ENCODE results near the gene PRKCE.

The PRKCE gene

DNA sequence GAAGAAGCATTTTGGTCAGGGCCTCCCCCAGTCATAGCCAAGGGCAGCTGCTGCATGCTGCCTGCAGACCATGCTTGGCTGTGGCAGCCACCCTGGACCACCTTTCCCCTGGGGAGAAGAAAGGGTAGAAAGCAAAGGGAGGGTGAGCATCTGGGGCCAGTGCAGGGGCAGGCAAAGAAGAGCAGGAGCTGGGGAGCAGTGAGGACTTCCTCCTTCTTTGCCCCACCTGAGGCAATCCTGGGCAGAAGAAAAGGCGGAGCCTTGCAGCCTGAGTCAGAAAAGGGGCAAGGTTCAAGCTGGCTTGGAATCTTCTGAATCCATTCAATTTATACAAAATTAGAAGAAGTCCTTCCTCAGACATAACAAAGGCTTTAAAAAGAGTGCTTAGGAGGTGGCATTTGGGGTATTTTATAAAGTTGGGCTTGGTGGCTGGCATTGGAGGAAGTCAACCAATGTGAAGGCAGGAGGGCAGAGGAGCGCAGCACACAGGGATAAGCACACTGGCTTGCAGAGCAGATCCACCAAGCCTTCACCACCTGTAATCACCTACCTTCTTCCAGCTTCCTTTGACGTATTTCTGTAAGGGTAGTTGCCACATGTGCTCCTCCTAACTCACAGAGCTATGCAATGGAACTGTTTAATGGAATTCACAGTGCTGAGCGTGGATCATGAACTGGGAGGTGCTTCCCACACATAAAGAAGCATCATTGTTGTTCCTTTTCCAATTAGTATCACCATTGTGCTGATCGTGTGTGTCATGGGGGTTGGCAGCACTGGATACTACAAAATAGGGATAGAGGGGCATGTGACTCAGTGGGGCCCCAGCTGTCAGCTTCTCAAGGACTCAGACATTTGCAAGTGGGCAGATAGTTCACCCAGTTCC is 491.3 kb downstream of the PRKCE start:
- DNase-seq (ENCODE audit: low read depth, low spot score): no peak

DNA sequence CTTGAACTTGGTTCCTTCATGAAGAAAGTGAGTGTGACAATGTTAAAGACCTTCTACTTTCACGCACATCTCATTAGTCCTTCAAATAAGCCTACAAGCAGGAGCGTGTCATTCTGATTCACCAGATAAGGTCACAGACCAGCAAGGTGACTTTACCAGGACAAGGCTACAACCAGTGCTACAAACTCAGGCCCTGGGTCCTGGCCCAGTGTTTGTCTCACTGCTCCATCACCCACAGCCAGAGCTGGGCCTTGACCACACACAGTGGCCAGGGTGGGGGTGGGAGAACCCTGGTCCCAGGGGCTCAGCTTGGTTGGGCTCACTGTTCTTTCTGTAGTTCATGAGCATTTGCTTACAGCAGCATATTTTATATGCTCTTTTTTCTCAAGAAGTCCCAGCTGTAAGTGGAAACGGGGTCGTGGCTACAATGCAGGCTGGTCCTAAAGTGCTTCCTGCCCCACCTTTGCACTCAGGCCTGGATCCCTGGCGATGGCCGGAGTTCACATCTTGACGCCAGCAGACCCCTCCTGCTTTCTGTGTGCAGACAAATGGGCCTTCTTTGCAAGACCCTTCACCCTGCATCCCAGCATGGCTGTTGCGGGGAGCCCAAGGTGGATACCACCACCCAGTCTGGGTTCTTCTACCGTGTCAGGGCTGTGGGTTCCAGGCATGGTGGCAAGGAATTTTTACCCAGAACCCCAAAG is 492.1 kb downstream of the PRKCE start:
- DNase-seq (ENCODE audit: low read depth, low spot score): no peak

DNA sequence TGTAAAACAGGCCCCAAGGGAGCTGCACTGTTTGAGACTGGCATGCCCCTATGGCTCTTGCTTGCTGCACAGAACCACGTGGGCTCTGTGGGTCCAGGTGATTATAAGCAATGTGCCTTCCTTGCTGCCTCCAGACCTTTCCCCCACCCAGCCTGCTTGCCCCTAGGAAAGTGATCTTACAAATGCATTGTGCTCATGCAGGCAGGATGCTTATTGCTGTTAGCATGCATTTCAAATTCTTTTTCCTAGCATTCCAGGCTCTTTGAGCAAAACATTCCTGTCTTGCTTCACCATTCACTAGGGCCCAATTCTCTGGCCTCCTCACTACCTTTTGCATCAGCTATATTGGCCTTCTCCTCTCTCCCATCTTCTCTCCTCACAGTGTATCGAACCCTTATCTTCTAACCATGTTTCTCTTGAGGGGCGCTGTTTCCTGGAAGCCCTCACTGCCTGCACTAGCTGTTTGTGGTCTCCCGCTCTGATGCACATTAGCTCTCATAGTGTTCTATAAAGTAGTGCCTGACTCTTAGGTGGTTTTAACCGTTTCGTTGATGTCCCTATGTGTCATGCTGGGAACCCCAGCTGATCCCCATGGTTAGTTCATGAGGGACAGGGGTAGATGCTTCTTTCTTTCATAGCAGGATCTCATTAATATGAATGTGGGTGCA is 492.8 kb downstream of the PRKCE start:
- DNase-seq (ENCODE audit: low read depth, low spot score): no peak

DNA sequence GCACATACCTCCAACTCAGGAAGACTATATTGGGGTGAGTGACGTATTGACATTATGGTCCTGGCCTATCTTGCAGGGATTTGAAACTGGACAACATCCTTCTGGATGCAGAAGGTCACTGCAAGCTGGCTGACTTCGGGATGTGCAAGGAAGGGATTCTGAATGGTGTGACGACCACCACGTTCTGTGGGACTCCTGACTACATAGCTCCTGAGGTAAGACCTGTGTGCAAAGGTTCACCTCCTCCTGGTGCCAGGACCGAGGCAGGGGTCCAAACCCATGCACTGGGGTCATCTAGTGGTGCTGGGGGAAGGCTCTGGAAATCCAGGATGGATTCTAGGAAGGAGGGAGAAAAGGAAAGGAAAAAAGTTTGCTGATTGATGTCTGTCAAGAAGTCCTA is 493.5 kb downstream of the PRKCE start:
- DNase-seq (ENCODE audit: low read depth, low spot score): no peak

DNA sequence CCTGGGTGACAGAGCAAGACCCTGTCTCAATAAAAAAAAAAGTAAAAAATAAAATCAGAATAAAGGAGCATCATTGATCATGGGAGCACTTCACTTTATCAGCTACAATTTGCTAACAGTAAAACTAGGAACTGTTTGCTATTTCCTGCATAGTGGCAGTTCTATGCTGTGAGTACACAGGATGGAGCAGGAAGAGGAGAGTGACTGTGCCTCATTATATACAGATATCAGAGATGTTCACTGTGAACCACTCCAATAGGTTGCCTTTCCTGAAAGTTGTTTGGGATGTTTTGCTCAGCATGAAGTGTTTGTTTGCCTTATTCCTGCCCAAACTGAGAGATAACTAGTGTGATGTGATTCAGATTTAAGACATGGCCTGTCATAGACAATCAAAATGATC is 494.4 kb downstream of the PRKCE start:
- no peak for DNase-seq (ENCODE audit: low read depth, low spot score)

DNA sequence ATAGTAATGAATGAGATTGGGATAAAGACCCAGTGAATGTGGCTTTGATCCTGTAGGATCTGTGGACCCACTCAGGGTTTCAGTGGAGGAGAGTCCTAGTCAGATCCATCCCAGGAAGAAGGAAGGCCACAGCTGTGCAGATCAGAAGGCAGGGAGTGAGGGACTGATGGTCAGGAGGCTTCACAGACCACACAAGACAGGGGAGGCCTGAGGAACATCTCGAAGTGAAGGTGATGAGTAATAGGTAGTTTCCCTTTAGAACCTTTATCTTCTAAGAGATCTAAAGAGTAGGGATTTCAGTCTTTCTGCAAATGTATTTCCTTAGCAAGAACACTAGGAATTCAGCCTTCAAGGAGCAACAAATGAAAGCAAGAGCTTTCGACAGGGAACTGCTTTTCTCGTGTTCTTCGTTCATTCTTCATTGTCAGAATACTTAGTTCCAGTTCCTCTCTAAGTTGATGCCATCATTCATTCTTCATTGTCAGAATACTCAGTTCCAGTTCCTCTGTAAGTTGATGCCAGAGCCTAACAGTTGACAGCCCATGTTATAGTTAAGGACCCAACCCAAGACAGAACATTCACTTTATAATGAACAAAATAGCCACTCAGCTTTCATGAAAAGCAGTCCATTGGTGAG is 495.5 kb downstream of the PRKCE start:
- DNase-seq (ENCODE audit: low read depth, low spot score): no peak

DNA sequence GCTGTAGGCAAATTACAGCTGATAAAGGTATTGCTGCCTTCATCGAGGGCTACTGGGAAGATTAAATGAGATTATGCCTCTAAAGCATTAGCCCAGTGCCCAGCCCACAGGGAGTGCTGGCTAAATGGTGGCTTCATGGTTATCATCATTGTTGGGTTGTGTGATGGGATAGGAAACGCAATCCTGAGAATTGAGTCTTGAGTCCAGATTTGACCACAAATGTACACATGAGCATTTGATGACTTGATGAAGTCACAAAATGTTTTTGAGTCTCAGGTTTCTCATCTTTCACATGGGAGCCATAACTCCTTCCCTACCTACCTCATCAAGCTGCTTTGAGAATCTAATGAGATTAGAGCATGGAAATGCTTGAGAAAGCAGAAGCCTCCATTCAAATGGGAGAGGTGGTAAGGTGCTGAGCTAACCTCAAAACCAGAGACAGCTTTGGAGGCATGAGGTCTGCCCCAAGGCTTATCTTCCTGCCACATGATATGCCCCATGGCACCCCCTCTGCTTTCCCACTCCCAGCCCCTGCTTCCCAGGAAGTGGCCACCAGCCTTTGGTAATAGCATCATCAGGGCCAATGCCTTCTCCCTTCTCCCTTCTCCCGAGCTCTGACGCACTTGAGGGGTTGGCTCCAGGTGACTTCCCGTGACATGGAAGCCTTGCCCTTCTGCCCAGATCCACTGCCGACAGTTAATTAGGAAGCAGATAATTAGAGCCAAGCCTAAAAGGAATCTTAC is 496.3 kb downstream of the PRKCE start:
- DNase-seq (ENCODE audit: low read depth, low spot score): no peak

DNA sequence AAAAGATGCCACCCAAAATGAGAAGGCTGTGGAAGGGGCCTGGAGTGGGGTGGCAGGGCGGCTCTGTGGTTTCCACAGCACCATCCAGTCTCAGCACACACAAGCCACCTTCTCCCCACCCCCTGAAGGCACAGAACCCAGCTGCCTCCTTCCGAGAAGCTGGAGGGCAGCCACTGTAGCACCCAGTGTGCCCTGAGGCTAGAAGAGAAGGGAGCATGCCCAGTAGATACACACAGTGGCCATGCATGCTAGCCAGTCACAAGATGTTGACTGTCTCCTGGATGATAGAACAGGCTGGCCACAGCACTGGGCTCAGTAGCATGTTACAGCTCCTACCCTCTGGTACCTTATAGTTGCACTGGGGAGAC is 496.9 kb downstream of the PRKCE start:
- no peak for DNase-seq (ENCODE audit: low read depth, low spot score)

DNA sequence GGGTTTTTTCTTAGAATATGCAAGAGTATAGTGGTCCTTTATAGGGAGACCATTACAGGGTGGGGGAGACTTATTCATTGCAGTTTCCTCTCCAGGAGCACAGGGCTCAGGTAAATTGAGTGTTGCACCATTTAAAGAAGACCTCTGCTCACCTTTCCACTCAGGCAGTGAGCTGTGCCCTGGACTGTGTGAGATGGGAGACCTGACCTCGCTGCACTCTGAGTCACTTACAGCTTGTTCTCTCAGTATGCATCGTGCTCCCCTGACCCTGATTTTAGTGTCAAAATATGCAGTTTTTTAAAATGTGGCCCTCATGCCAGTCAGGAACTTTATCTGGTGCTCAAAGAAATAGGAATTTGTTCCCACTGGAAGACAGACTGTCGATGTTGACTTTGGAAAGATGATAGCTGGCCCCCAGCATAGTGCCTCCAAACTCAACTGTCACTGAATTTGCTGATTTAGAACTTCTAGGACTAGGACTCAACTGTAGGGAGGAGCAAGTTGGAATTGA is 499.0 kb downstream of the PRKCE start:
- DNase-seq (ENCODE audit: low read depth, low spot score): no peak

DNA sequence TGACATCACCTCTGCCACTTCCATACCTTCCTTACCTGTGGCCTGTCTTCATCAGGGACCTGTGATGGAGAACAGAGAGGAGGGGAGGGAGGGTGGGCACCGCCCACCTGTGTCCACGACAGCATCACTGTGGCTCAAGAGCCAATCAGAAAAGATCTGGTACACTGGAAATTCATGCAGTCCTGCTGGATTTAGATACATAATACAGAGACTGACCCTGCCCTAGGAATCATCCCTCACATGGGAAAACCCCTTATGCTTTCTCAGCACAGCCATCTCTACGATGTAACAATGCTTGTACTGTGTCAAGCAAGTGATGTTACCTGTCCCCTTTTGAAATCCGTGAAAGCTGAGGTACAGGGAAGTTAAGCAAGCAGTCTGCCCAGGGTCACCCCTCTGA is 500.1 kb downstream of the PRKCE start:
- DNase-seq (ENCODE audit: low read depth, low spot score): no peak

DNA sequence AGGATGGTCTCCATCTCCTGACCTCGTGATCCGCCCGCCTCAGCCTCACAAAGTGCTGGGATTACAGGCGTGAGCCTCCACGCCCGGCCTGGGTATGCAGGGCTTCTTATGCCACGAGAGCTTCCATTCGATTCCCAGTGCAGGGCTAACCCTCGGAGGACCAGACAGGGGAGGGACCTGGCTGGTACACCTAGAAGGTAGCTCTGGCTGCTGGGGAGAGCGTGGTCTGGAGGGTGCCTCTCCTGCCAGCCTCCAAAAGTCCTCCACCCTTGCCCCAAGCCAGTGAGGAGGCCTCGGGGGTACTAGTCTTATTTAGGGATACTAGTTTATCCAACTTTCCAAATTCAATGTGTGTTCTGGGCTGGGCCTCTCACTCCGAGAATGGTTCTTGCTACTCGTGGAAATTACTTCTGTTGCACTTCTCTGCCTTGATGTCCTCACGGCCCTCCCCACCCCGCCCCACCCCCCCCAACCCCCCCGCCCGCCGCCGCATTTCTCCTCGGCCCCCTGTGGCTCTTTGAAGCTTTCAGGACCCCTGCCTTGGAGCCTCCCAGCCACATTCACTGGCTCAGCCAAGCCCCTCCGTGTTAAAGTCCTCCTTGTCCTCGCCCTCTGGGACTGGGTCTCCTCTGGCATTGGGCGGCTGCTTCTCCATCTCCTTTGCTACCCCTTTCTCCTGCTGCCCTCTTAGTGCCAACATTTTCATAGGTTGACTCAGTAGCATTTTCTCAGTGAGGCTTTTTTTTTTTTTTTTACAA is 502.7 kb downstream of the PRKCE start:
- DNase-seq (ENCODE audit: low read depth, low spot score): no peak

DNA sequence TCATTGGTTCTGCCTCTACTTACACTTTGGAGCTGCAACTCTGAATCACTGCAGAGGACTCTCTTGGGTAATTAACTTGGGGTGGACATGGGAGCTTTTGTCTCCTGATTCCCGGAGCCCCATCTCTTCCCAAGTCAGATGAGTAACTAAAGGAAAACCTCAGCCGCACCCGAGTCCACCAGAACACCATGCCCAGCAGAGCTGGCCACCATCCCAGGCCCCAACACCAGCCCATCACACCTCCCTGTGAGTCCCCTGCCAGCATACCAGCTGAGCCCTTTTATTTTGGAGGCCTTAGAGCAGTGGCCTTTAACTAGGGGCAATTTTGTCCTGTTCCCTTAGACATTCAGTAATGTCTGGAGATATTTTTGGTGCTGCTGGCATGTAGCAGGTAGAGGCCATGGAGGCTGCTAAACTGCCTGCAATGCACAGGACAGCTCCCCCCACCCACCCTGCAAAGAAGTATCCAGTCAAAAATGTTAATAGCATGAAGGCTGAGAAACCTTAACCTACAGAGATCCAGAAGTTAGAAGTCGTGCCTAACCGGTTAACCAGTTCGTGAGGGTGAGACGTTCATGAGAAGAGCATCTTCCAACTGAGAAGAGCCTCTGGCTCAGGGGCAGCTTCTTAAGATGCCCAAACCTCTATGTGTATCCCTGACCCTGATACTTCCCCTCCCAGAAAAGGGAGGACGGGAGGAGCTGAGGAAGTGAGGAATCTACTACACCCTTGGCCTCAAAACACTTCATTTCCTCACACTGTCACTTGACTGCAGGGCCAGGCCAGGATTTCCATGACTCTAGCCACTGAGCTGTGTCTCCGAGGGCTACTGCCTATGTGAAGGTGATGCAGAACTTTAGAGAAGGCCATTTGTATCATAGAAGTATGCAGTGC is 505.8 kb downstream of the PRKCE start:
- no peak for DNase-seq (ENCODE audit: low read depth, low spot score)

DNA sequence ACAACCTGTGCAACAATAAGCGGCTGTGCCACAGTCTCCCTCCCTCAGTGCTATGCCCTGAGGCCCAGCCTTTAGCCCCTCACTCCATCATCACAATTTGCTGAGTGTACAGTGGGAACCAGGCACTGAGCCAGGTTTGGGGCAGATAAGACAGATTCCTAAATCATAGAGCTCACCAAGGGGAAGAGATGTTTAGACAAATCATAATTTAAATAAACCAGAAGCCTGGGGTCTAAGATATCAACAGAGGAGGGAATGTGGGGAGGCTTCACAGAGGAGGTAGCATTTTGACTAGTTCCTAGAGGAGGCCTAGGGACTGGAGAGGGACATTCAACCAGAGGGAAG is 506.5 kb downstream of the PRKCE start:
- peak; percentile 26 for DNase-seq (ENCODE audit: low read depth, low spot score)

DNA sequence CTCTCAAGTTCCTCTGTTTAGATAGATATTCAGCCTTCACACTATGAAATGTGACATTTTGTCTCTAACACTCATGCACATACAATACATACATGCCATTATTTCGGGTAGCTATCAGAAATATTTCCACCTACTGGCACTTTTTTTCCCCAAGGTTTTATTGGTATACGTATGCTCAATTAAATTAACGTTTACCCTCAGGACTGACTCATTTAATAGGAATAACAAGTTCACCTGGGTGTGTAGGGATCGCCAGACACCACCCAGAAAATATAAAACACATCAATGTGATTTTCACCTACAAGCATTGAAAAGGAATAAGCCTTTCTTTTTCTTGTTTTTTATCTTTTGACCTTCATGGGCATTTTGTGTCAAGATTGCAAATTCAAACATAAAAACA is 507.2 kb downstream of the PRKCE start:
- DNase-seq (ENCODE audit: low read depth, low spot score): no peak

DNA sequence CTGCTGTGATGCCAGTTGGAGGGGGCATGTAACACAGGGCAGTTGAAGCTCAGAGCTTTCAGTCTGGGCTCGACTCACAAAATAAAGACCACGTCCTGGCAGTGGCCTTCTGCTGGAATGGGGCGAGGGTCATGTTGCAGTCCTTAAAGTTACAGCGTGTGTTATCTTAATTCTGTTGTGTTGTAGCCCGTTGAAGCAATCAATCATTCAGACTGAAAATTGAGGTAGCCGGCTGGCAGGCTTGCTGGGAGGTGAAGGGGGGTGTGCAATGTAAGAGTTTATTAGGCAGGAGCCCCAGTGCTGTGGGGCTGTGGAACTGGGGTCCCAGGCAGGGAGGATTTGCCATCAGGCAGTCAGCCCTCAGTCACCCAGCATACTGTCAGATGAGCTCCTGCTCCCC is 508.9 kb downstream of the PRKCE start:
- no peak for DNase-seq (ENCODE audit: low read depth, low spot score)

DNA sequence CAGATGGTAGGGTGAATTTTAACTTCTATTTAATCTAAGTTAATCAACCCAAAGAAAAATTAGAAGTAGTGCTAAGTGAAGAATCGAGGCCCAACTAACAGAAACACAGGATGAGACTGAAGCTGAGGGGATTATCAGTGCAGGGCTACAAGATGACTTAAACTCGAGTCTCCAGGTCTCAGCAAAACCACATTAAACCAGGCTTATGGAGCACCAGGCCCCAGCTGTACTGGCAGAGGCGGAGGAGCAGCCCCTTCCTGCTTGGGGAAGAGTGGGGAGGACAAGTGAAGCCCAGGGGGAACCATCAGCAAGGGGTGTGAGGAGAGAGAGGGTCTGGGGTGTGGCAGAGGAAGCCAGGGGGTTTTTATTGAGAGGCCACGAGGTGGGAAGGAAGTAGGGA is 509.8 kb downstream of the PRKCE start:
- no peak for DNase-seq (ENCODE audit: low read depth, low spot score)

DNA sequence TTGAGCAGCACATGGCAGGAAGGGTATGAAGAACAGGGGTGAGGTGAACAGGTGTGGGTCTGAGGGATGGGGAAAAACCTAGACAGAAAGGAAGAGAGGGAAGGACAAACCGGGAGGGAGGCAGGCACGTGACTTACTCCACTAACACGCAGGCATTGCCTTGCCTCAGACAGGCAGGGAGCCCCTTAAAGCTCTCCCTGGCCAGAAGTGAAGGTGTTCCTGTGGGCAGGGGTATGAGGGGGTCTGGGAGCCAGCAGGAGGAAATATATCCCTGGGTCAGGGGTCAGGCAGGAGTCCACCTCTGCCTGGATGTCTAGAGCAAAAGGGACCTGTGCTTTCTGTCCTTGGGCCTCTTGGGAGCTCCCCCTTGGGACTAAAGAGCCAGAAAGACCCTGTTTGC is 510.4 kb downstream of the PRKCE start:
- no peak for DNase-seq (ENCODE audit: low read depth, low spot score)

DNA sequence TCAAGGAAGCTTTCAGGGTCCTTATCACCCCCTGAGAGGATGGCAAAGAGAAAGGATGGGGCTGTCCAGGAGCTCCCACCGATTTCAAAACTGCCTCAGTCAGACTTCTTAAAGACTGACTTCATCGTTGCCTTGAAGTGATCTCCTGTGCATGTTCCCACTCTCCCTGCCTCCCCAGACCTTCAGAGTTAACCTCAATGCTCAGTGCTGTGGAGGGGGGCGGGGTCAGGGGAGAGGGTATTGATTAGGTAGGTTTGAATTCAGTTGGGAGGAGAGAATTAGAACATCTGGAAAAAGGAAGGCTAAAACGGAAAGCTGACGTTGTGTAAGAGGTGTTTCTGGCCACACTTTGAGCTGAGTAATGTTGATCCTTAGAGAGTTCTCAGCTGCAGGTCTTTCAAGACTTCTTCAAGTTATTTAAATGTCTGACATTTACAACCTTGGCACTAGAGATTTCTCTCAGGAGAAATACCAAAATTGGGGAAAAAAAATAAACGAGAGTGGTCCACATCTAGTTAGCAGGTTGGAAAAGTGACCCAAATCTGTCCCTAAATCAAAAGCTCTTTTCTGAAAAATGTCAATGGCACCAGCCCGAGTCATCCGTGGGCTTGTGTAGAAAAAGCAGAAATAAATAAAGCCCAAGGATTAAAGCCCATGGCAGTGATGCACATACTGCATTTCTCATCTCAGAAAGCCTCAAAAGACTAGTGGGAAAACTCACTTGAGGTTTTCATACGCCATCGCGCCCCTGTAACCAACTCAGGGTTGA is 511.0 kb downstream of the PRKCE start:
- DNase-seq (ENCODE audit: low read depth, low spot score): no peak

DNA sequence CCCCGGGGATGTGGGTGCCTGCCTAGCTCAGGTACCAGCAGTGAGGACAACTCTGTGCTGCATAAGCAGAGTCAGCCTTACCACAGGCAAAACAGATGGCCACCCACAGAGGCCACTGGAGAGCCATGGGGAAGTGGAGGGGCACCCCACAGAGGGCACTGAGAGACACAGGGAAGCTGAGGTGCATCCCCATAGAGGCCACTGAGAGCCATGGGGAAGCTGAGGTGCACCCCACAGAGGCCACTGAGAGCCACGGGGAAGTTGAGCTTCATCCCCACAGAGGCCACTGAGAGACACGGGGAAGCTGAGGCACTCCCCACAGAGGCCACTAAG is 511.6 kb downstream of the PRKCE start:
- no peak for DNase-seq (ENCODE audit: low read depth, low spot score)
